ENCODE results near the gene PLPP2.

The PLPP2 gene

DNA sequence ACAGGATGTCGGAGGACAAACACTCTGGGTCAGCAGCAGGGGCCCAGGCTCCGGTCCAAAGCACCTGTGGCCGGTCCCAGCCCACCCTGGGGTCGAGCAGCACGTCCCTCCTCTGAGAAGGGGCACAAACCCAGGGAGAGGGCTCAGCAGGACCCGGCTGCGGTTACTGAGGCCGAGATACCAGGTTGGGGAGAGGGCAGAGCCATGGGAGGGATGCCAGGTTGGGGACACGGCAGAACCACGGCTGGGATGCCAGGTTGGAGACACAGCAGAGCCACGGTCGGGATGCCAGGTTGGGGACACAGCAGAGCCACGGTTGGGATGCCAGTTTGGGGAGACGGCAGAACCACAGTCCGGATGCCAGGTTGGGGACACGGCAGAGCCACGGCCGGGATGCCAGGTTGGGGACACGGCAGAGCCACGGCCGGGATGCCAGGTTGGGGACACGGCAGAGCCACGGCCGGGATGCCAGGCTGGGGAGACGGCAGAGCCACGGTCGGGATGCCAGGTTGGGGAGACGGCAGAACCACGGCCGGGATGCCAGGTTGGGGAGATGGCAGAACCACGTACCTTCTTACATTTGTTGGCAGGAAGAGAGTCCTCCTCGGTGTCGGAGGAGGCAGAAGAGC, 34.8 kb upstream of the PLPP2 start:
- no peak for DNase-seq (ENCODE audit: extremely low read depth, low read depth)
- TF ChIP-seq CTCF (IDR thresholded peaks at IDR 0.05; ENCODE audit: low read depth, low read length) = no peak

DNA sequence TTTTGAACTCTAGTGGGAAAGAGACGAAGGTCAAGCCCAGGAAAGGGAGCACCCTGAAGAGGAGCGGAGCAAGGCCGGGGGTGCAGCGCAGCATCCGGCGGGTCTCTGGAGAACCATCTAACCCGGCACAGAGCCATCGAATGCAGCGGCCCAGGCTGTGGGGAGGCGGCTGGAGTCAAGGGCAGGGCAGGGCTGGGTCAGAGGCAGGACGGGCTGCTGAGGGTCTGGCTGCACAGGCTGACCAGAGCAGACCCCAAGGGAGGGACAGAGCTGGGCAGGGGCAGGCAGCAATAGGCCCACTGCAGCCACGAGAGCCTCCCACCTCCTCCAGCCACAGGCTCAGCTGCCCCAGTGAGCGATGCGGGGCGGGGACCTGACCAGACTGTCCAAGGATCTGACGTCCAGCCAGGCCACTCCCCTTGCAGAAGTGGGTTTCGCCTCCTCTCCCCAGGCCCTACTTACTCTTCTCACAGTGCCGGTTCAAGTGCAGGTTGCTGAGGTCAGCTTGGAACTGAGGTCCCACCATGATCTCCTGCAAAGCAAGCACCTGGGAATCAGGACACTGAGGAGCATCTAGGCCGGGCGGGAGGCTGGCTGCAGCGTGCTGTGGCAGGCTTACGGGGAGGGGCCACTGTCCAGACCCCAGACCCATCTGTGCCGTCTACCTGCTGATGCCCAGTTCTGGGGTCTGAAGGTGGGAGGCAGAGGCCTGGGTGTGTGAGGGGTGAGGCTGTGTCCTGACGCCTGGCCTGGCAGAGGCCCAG, 34.2 kb upstream of the PLPP2 start:
- no peak for DNase-seq (ENCODE audit: extremely low read depth, low read depth)
- no peak for TF ChIP-seq CTCF (IDR thresholded peaks at IDR 0.05; ENCODE audit: low read depth, low read length)

DNA sequence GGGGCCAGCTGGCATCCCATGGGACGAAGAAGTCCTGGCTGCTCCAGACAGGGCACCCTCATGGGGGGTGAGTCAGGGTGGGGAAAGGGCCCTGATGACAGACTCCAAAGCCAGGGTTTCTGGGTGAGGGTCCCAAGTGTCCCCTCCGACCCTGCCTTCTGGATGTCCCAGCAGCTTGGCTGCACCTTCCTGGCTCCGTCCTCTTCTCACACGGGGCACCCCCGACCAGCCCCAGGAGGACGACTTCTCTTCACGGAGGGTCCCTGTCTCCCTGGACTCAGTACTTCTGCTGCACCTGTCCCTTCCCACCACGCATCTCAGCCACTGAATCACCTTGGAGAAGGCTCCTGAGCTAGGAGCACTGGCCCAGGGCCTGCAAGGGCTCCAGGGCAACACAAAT, 33.5 kb upstream of the PLPP2 start:
- DNase-seq (ENCODE audit: extremely low read depth, low read depth) = no peak
- TF ChIP-seq CTCF (IDR thresholded peaks at IDR 0.05; ENCODE audit: low read depth, low read length) = no peak

DNA sequence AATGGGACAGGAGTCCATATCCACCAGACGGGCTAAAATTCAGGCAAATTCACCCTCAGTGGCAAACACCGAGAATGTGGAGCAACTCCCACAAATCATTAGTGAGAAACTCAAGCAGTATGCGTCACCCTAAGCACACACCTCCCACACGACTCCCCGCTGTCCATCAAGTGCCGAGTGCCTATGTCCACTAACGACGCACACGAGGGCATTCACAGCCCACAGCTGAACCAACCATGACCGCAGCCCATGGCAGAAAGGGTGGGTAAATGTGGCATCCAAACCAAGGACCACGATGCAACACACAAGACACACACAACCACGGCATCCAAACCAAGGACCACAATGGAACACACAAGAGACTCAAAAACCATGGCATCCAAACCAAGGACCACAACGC, 31.4 kb upstream of the PLPP2 start:
- DNase-seq (ENCODE audit: extremely low read depth, low read depth) = no peak

DNA sequence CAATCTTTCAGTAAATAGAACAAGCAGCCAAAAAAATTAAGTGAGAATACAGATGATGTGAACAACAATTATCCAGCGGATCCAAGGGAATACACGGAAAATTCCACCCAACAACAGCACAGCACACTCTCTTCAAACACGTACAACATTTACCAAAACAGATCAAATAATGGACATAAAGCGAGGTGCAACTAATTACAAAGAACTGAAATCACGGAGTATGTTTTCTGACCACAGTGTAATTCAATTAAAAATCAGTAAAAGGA, 27.2 kb upstream of the PLPP2 start:
- TF ChIP-seq CTCF (IDR thresholded peaks at IDR 0.05; ENCODE audit: low read depth, low read length) = no peak
- no peak for DNase-seq (ENCODE audit: extremely low read depth, low read depth)

More for the DNA sequence above, 31.4 kb upstream of the PLPP2 start:
- no peak for TF ChIP-seq CTCF (IDR thresholded peaks at IDR 0.05; ENCODE audit: low read depth, low read length)

DNA sequence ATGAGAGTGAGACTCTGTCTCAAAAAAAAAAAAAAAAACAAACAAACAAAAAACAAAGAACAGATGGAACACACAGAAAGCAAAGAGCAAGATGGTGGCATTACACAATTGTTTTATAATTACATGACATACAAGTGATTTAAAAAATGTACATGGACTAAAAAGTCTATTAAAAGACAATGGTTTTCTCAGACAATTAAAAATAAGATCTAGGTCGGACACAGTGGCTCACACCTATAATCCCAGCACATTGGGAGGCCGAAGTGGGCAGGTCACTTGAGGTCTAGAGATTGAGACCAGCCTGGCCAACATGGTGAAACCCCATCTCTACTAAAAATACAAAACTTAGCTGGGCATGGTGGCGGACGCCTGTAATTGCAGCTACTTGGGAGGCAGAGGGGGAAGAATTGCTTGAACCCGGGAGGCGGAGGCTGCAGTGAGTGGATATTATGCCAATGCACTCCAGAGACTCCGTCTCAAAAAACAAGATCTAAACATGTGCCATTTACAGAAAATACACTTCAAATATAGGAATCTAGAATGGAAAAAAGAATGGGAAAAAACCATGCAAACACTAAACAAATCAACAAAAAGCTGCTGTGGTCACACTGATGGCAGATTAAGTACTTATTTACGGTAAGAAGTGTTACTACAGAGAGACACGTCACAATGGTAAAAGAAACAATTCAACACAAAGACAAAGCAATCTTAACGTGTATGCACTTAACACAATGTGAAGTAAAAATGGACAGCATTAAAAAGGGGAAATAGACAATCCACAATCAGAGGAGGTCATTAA, 26.7 kb upstream of the PLPP2 start:
- DNase-seq (ENCODE audit: extremely low read depth, low read depth) = no peak
- no peak for TF ChIP-seq CTCF (IDR thresholded peaks at IDR 0.05; ENCODE audit: low read depth, low read length)

GRCh38 chr19:315811-316210, 24.6 kb upstream of the PLPP2 start:
- no peak for DNase-seq (ENCODE audit: extremely low read depth, low read depth)
- TF ChIP-seq CTCF (IDR thresholded peaks at IDR 0.05; ENCODE audit: low read depth, low read length) = no peak
